GM18511 (cell line): ENCODE measurements around the gene WAPL.
A peak's percentile ranks its signal among the peaks of the same experiment; 100 is the strongest.
"Not testable (repeated sequence)": the region's sequence is repeated elsewhere in the genome, so short reads cannot be mapped to it uniquely, and the experiment has no call there.

ENCODE experiments used
- ATAC-seq: cut with Tn5 transposase; IDR thresholded peaks from one replicate; pipeline ENCODE4 v1.9.1; 2021; ENCODE audit warnings: mild to moderate bottlenecking, moderate library complexity; ENCODE audit not compliant: unreplicated experiment

The WAPL gene

GRCh38 chr10:86521678-86522509 is at the start of gene WAPL:
Gene WAPL, minus strand, starts transcription at chr10:86521792. Its CDS starts 3,723 bp downstream, at chr10:86518069.
- ATAC-seq = peak; percentile 94

GRCh38 chr10:86569335-86569734 is 47.7 kb upstream of the WAPL start:
- ATAC-seq = no peak

- not testable (repeated sequence) for ATAC-seq
Observed at GRCh38 chr10:86566518-86566917, 44.9 kb upstream of the WAPL start.

GRCh38 chr10:86563338-86563737 is 41.7 kb upstream of the WAPL start:
- ATAC-seq = not testable (repeated sequence)

GRCh38 chr10:86558695-86559094 is 37.1 kb upstream of the WAPL start:
- not testable (repeated sequence) for ATAC-seq

- ATAC-seq = no peak
Observed at GRCh38 chr10:86556933-86557649, 35.5 kb upstream of the WAPL start.

GRCh38 chr10:86556532-86556931 is 34.9 kb upstream of the WAPL start:
- no peak for ATAC-seq

GRCh38 chr10:86553639-86554038 is 32.0 kb upstream of the WAPL start:
- no peak for ATAC-seq

GRCh38 chr10:86553213-86553612 is 31.6 kb upstream of the WAPL start:
- ATAC-seq = no peak

GRCh38 chr10:86547296-86547695 is 25.7 kb upstream of the WAPL start:
- no peak for ATAC-seq

- ATAC-seq = no peak
Observed at GRCh38 chr10:86545101-86545500, 23.5 kb upstream of the WAPL start.

- no peak for ATAC-seq
Observed at GRCh38 chr10:86540016-86540415, 18.4 kb upstream of the WAPL start.

- ATAC-seq = no peak
Observed at GRCh38 chr10:86538547-86538946, 17.0 kb upstream of the WAPL start.

- not testable (repeated sequence) for ATAC-seq
Observed at GRCh38 chr10:86538040-86538439, 16.4 kb upstream of the WAPL start.

GRCh38 chr10:86536294-86536861 is 14.8 kb upstream of the WAPL start:
- ATAC-seq = peak; percentile 46

- peak; percentile 55 for ATAC-seq
Observed at GRCh38 chr10:86535132-86535882, 13.7 kb upstream of the WAPL start.

- ATAC-seq = no peak
Observed at GRCh38 chr10:86533328-86533727, 11.7 kb upstream of the WAPL start.

GRCh38 chr10:86528736-86529135 is 7.1 kb upstream of the WAPL start:
- ATAC-seq = not testable (repeated sequence)

GRCh38 chr10:86526606-86527005 is 5.0 kb upstream of the WAPL start:
- no peak for ATAC-seq

- ATAC-seq = not testable (repeated sequence)
Observed at GRCh38 chr10:86525713-86526112, 4.1 kb upstream of the WAPL start.
